ENCODE results near the gene OSBPL8. TPM values are rescaled to one million over a fixed set of nuclear protein-coding genes. Genes with fewer than 3 reads are reported as not detected.

The OSBPL8 gene
- total and polyA plus RNA-seq, 4 donors = 6.9 to 32.5 (median 22.9) TPM

DNA sequence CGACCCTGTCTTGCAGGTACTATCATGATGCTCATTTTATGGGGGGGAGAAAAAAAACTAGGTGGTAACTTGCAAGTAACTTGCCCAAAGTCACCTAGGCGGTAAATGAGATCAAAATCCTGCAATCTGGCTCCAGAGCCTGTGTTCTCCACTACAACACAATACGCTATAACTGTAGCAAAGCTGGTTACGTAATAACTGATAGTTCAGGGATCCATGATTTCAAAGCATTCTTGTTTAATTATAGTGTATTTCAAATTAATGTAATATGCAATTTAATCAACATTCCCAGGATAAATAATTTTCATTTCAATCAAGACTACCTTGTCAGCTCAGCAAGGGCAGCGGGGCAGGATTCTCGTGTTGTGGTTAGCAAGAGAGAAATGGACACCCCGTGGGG lies 243.1 kb downstream of the OSBPL8 start:
- TF ChIP-seq EGR1 (IDR thresholded peaks at IDR 0.05; ENCODE audit: low read depth in 2 of 2) (no peak), HNF4G (IDR thresholded peaks at IDR 0.05) (no peak), ZBTB33 (IDR thresholded peaks at IDR 0.05) (no peak), GABPA (IDR thresholded peaks at IDR 0.05 in 1 of 2, conservative IDR thresholded peaks at IDR 0.05 in 1 of 2) (no peak), RAD21 (IDR thresholded peaks at IDR 0.05) (no peak), CTCF (IDR thresholded peaks at IDR 0.05; ENCODE audit: low read depth, low read length, missing input control) (no peak), YY1 (IDR thresholded peaks at IDR 0.05) (no peak)
- TF ChIP-seq, protein P1, sequence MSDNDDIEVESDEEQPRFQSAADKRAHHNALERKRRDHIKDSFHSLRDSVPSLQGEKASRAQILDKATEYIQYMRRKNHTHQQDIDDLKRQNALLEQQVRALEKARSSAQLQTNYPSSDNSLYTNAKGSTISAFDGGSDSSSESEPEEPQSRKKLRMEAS (IDR thresholded peaks at IDR 0.05) = no peak
- WGBS = 89% methylated on average over 7 of the region's 7 CpGs
- no peaks in the 10 kb centered on the region for H3K4me1 ChIP-seq (ENCODE audit: control insufficient read depth in 4 of 4, insufficient read depth in 4 of 4, low read length in 3 of 4)
- DNase-seq (ENCODE audit: low spot score) = no peak
- no peak overlapping the region for H3K27ac ChIP-seq (ENCODE audit: low read depth in 1 of 2, low read length in 2 of 2)
- H3K9me3 ChIP-seq (ENCODE audit: control insufficient read depth in 4 of 4, low read length in 3 of 4) = no peaks in the 10 kb centered on the region
- no peaks in the 10 kb centered on the region for H3K36me3 ChIP-seq (ENCODE audit: control insufficient read depth in 4 of 4, insufficient read depth in 3 of 4, low read depth in 1 of 4, low read length in 3 of 4)
- no peak overlapping the region for H3K9ac ChIP-seq (ENCODE audit: low read depth in 1 of 2, low read length in 2 of 2)
- no peaks in the 10 kb centered on the region for H3K27me3 ChIP-seq (ENCODE audit: control insufficient read depth in 4 of 4, insufficient read depth in 4 of 4, low read length in 3 of 4)
- H3K4me3 ChIP-seq (ENCODE audit: low read depth in 1 of 3, low read length in 3 of 3) = no peak overlapping the region

DNA sequence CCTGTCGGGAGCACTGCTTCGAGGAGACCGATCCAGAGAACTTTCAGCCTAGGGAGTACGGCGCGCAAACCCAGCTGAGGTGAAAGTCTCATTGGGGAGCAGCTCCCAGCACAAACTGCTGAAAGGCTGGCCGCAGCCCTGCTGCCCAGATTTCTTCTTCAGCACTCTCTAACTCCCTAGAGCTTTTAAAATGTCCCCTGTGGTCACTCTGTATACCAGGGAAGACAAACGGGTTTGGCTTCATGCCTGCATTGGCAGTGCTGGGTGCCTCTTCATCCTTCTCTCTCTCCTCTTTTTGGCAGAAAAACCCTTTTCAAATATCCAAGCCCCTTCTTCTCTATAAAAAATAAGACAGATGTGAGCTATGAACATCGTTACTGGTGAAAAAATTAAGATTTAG lies 246.3 kb downstream of the OSBPL8 start:
- H3K36me3 ChIP-seq (ENCODE audit: control insufficient read depth in 4 of 4, insufficient read depth in 3 of 4, low read depth in 1 of 4, low read length in 3 of 4) = no peaks in the 10 kb centered on the region
- H3K4me1 ChIP-seq (ENCODE audit: control insufficient read depth in 4 of 4, insufficient read depth in 4 of 4, low read length in 3 of 4) = no peaks in the 10 kb centered on the region
- DNase-seq (ENCODE audit: low spot score) = no peak
- WGBS = 82% methylated on average over 9 of the region's 9 CpGs
- no peaks in the 10 kb centered on the region for H3K27me3 ChIP-seq (ENCODE audit: control insufficient read depth in 4 of 4, insufficient read depth in 4 of 4, low read length in 3 of 4)
- no peak for TF ChIP-seq REST (IDR thresholded peaks at IDR 0.05)
- TF ChIP-seq GABPA (IDR thresholded peaks at IDR 0.05 in 1 of 2, conservative IDR thresholded peaks at IDR 0.05 in 1 of 2) = no peak
- no peak for TF ChIP-seq RXRA (IDR thresholded peaks at IDR 0.05)
- no peak for TF ChIP-seq FOXA1 (IDR thresholded peaks at IDR 0.05)
- TF ChIP-seq YY1 (IDR thresholded peaks at IDR 0.05) = no peak
- TF ChIP-seq JUND (IDR thresholded peaks at IDR 0.05) = no peak
- no peak for TF ChIP-seq SP1 (IDR thresholded peaks at IDR 0.05)
- no peak for TF ChIP-seq EGR1 (IDR thresholded peaks at IDR 0.05; ENCODE audit: low read depth in 2 of 2)
- no peak for TF ChIP-seq FOXA2 (IDR thresholded peaks at IDR 0.05)
- H3K27ac ChIP-seq (ENCODE audit: low read depth in 1 of 2, low read length in 2 of 2) = no peak overlapping the region
- no peak overlapping the region for H3K4me3 ChIP-seq (ENCODE audit: low read depth in 1 of 3, low read length in 3 of 3)
- no peaks in the 10 kb centered on the region for H3K9me3 ChIP-seq (ENCODE audit: control insufficient read depth in 4 of 4, low read length in 3 of 4)
- no peak overlapping the region for H3K9ac ChIP-seq (ENCODE audit: low read depth in 1 of 2, low read length in 2 of 2)

All from liver (tissue), 9 donors.